GM12864 (cell line): Measurements from ENCODE around the gene CHID1.

Source experiments
- DNase-seq: peaks from one replicate; pipeline ENCODE4 v3.0.0-alpha.2; 2011; ENCODE audit warnings: low read depth
- H3K4me3 ChIP-seq: 2 replicates; pipeline ENCODE4 v1.5.1; 2011; ENCODE audit warnings: mild to moderate bottlenecking, low read depth, low read length, control low read depth
- CTCF ChIP-seq: IDR thresholded peaks from 2 replicates; pipeline ENCODE4 v1.5.1; 2011; ENCODE audit warnings: low read depth, mild to moderate bottlenecking, moderate library complexity, low read length, control low read depth, inconsistent platforms; ENCODE audit errors: missing control alignments

CHID1 gene

GRCh38 chr11:863023-863909 is 47.3 kb downstream of the CHID1 start:
- no peak overlapping the region for H3K4me3 ChIP-seq
- TF ChIP-seq CTCF: no peak
- no peak for DNase-seq

- H3K4me3 ChIP-seq: no peak overlapping the region
- TF ChIP-seq CTCF: no peak
- DNase-seq: no peak
Observed at GRCh38 chr11:862696-863022, 48.0 kb downstream of the CHID1 start.

GRCh38 chr11:862081-862661 is 48.4 kb downstream of the CHID1 start:
- TF ChIP-seq CTCF: no peak
- H3K4me3 ChIP-seq: no peak overlapping the region
- DNase-seq: no peak

GRCh38 chr11:861105-861479 is 49.5 kb downstream of the CHID1 start:
- no peak for DNase-seq
- TF ChIP-seq CTCF: no peak
- no peak overlapping the region for H3K4me3 ChIP-seq

- no peak for TF ChIP-seq CTCF
- DNase-seq: no peak
- no peak overlapping the region for H3K4me3 ChIP-seq
Observed at GRCh38 chr11:860234-861104, 50.1 kb downstream of the CHID1 start.

GRCh38 chr11:859394-860131 is 51.0 kb downstream of the CHID1 start:
- no peak overlapping the region for H3K4me3 ChIP-seq
- TF ChIP-seq CTCF: no peak
- DNase-seq: no peak
